ENCODE data around the gene CCDC192.
"Not testable (repeated sequence)": the region's sequence is repeated elsewhere in the genome, so short reads cannot be mapped to it uniquely, and the experiment has no call there.

The CCDC192 gene

GRCh38 chr5:127813633-127814587, 110.7 kb downstream of the CCDC192 start:
- DNase-seq = no peak

- no peak for DNase-seq
These were observed 111.4 kb downstream of the CCDC192 start for GRCh38 chr5:127814588-127814973.

- DNase-seq = no peak
These were observed 117.8 kb downstream of the CCDC192 start for GRCh38 chr5:127820910-127821553.

GRCh38 chr5:127821896-127822295, 118.7 kb downstream of the CCDC192 start:
- no peak for DNase-seq

- no peak for DNase-seq
These were observed 120.9 kb downstream of the CCDC192 start for GRCh38 chr5:127824126-127824525.

GRCh38 chr5:127826011-127826410, 122.8 kb downstream of the CCDC192 start:
- DNase-seq = no peak

GRCh38 chr5:127827451-127827850, 124.3 kb downstream of the CCDC192 start:
- no peak for DNase-seq

GRCh38 chr5:127830157-127830556, 127.0 kb downstream of the CCDC192 start:
- DNase-seq = no peak

- DNase-seq = no peak
These were observed 127.8 kb downstream of the CCDC192 start for GRCh38 chr5:127830829-127831598.

GRCh38 chr5:127832067-127832466, 128.9 kb downstream of the CCDC192 start:
- no peak for DNase-seq

- no peak for DNase-seq
These were observed 130.9 kb downstream of the CCDC192 start for GRCh38 chr5:127834094-127834531.

- DNase-seq = no peak
These were observed 131.4 kb downstream of the CCDC192 start for GRCh38 chr5:127834554-127834953.

- no peak for DNase-seq
These were observed 135.5 kb downstream of the CCDC192 start for GRCh38 chr5:127838661-127839060.

GRCh38 chr5:127839072-127839471, 135.9 kb downstream of the CCDC192 start:
- no peak for DNase-seq

GRCh38 chr5:127839496-127840197, 136.5 kb downstream of the CCDC192 start:
- DNase-seq = no peak

- no peak for DNase-seq
These were observed 137.0 kb downstream of the CCDC192 start for GRCh38 chr5:127840198-127840524.

GRCh38 chr5:127840809-127841208, 137.6 kb downstream of the CCDC192 start:
- no peak for DNase-seq

- DNase-seq = no peak
These were observed 141.4 kb downstream of the CCDC192 start for GRCh38 chr5:127844581-127845021.

- DNase-seq = no peak
These were observed 143.7 kb downstream of the CCDC192 start for GRCh38 chr5:127846884-127847283.

- DNase-seq = not testable (repeated sequence)
These were observed 144.4 kb downstream of the CCDC192 start for GRCh38 chr5:127847641-127848040.

GRCh38 chr5:127848098-127848497, 144.9 kb downstream of the CCDC192 start:
- DNase-seq = no peak

GRCh38 chr5:127849408-127849807, 146.2 kb downstream of the CCDC192 start:
- DNase-seq = no peak

GRCh38 chr5:127849891-127850290, 146.7 kb downstream of the CCDC192 start:
- DNase-seq = no peak
